Measurements from ENCODE around the gene NUP205.
A peak's percentile ranks its signal among the peaks of the same experiment; 100 is the strongest.
"Not testable (repeated sequence)": the region's sequence is repeated elsewhere in the genome, so short reads cannot be mapped to it uniquely, and the experiment has no call there.

The NUP205 gene

DNA sequence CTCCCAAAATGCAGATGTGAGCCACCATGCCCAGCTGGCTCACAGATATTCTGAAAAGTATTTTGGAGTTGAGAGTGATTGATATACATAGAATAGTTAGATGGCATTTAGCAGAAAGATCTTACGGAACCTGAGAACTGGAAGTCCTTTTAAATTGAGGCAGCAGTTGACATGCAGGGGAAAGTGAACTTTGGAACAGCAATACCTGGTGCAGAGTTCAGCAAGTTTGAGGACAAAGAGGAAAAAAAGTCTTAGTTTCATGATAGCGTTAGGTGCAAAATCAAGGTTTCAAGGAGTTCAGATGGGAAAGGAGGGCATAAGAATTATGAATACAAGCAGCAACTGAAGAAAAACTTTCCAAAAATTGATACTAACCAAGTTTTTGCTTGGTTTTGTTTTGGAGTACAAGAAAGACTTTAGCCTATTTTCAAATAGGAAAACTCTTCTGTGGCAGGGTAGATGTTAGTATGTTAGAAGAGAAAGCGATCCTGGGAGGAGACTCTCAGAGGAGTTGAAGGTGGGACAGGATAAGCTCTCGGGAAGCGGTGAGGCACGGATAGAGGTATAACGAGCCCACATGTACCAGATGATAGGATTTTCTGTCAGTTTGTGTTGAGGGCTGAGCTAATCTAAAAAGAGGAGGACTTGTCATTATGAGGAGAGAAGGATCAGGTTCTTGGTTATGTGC lies 76.6 kb downstream of the NUP205 start:
- DNase-seq = no peak

DNA sequence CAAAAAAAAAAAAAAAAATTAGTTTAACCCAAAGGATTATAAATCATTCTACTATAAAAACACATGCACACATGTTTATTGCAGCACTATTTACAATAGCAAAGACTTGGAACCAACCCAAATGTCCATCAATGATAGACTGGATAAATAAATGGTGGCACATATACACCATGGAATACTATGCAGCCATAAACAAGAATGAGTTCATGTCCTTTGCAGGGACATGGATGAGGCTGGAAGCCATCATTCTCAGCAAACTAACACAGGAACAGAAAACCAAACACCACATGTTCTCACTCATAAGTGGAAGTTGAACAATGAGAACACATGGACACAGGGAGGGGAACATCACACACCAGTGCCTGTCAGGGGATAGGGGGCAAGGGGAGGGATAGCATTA lies 82.0 kb downstream of the NUP205 start:
- DNase-seq = not testable (repeated sequence)

DNA sequence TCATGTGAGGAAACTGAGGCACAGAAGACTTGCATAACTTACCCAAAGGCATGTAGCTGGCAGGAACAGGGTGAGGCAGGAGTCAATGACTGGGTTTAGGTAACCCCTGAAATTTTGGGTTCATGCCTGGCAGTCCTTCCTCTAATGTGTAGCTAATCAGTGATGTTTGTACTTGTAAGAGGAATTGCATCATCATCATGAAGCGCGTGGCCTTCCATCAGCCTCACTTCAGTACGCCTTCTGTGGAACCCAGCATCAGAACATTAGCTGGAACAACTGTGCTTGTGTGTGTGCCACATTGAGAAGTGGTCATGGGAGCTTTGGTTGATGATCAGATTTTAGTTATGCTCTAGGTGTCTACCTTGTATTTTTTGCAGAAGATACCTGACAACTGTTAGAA lies 86.4 kb downstream of the NUP205 start:
- DNase-seq = no peak

DNA sequence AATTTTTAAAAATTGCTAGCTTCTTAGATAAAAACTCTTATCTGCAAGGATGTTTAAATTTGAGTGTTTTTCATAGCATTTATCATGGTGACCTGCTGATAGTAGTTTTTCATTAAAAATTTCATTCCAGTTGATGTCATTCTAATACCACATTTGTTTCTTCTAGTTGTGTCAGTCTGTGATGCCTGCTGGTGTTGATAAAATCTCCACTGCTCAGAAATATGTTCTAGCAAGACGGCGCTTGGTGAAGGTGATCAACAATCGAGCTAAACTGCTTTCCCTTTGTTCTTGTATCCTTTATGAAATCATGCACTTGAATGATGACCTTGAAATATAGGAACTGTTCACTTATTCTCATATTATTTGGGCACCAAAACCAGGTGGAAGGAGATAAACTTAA lies 87.0 kb downstream of the NUP205 start:
- DNase-seq = no peak

DNA sequence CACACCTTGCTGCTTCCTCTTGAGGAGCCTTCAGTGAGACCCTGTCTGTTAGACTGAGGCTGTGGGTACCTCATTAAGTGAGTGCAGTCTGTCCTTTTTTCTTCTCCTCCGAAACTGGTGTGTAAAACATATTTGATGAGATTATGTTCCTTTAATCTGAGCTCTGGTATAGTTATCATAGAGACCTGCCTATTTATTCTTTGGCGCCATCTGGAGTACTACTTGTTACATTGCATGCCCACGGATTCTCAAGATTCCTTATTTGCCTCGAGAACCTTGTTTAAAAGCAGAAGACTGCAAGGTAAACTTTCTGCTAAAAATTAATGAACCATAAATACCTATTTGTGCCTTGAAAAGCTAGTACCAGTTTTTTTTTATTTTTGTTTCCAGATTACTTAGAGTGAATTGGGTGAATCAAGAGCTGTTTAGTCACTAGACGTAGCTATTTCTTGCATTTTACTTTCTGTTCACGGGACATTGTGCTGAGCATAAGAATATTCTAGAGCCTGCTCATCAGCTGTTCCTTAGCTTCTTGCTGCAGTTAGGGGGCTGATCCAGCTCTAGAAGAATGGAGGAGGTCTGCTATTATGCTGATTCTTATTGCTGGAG lies 87.7 kb downstream of the NUP205 start:
- DNase-seq = no peak

DNA sequence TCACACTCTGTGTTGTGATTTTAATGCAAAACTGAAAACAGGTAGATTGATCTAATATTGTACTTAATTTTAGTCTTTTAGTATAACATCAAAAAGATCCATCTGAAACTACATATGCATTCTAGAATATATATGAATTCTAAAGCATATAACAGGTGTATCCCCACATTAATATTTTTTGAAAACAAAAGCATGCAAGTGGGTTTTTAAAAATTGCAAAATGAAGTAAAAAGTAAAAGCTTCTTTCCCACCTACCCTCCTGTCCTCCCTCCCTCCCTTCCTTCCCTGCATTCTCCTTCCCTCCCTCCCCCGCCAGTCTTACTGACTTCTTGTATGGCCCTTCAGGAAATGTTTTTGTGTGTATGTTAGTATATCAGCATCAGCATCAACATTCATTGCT lies 90.0 kb downstream of the NUP205 start:
- DNase-seq = no peak

DNA sequence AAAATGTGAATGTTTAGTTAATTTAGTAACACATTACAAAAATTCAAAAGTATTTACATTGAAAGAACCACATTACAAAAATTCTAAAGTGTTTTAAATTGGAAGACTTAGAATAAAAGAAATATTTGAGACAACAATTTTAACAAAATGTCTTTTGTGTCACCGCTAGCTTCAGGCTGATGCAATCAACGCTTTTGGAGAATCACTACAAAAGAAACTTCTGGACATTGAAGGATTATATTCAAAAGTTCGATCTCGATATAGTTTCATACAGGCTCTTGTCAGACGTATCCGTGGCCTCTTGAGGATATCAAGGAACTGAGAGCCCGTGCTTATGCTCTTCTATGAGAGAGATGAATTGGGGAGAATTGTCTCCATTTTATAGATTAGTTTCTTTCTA lies 90.5 kb downstream of the NUP205 start:
- no peak for DNase-seq

DNA sequence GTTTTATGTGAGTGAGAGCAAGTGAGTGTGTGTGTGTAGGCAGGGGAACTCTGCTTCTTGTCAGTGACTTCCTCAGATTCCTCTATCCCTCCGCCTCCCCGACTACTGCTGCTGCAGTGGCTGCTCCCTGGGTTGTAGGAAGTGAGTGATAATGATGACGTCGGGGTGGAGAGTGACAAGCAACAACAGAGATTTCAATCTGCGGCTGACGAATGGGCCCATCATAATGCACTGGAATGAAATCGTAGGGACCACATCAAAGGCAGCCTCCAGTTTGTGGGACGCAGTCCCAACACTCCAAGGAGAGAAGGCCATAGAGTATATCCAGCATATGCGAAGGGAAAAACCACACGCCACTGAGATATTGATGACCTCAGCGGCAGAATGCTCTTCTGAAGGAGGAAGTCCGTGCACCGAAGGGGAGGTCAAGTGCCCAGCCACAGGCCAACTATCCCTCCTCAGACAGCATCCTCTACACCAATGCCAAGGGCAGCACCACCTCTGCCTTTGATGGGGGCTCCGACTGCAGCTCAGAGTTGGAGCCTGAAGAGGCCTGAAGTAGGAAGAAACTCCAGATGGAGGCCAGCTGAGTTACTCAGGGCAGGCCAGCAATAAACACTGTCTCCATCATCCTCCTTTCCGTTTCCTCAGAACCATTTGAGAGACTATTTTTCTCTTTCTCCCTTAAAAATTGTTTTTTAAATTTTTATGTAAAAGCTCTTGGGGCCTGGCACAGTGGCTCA lies 93.3 kb downstream of the NUP205 start:
- DNase-seq = no peak

DNA sequence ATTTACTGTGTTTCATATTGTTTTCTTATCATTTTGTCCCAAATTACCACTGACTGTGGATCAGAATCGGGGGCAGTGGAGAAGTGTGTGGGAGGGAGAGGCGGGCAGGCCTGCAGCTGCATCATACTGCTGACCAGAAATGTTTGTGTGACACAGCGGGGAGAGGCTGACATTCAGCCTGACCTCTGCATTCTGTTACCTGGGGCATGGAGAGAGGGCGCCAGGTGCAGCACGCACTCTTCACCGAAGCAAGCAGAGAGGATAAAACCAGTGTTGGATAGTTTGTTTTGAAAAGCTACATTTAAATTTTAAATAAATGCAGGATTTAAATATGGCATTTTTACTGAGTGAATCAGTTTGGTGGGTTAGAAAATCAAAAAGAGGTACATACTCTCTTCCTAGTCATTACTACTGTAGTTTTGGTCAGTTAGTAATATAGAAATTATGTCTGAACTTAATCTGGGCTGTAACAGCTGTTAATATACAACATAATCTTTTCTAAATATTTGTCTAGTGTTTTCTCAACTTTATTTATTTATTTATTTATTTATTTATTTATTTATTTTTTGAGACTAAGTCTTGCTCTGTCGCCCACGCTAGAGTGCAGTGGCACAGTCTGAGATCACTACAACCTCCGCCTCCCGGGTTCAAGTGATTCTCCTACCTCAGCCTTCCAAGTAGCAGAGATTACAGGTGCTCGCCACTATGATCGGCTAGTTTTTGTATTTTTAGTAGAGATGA lies 95.8 kb downstream of the NUP205 start:
- DNase-seq = no peak

DNA sequence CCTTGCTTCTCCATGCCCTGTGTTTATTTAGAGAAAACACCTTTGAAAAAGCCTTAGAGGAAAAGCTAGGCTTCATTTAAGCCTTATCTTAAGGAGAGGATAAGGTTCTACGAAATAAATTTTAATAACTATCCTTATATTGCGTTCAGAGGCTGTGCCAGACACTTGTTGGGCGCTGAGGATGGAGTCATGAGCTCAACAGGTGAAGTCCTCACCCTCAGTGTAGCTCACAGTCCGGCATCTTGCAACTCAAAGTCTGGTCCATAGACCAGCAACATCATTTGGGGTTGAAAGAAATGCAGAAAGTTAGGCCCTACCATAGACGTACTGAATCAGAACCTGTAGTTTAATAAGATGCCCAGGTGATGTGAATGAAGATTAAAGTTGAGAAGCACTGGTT lies 100.8 kb downstream of the NUP205 start:
- DNase-seq = no peak

DNA sequence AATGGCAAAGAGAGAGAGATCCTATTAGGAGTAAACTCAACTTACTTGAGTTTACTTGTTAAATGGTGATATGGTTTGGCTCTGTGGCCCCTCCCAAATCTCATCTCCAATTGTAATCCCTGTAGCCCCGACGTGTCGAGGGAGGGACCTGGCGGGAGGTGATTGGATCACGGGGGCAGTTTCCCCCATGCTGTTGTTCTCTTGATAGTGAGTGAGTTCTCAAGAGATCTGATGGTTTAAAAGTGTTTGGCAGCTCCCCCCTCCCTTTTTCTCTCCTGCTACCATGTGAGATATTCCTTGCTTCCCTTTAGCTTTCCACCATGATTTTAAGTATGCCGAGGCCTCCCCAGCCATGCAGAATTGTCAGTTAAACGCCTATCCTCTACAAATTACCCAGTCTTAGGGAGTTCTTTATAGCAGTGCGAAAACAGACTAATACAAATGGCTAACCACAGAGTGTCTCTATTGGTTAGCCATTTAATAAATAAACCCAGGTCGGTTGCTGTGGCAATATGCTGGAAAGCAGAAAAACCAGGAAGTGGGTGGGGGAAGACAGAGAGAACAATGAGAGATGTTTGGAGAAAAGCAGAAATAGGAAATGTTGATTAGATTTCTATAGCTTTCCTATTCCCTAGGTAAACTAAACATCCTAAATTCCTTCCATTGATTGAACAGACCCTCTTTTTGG lies 101.6 kb downstream of the NUP205 start:
- DNase-seq = no peak

DNA sequence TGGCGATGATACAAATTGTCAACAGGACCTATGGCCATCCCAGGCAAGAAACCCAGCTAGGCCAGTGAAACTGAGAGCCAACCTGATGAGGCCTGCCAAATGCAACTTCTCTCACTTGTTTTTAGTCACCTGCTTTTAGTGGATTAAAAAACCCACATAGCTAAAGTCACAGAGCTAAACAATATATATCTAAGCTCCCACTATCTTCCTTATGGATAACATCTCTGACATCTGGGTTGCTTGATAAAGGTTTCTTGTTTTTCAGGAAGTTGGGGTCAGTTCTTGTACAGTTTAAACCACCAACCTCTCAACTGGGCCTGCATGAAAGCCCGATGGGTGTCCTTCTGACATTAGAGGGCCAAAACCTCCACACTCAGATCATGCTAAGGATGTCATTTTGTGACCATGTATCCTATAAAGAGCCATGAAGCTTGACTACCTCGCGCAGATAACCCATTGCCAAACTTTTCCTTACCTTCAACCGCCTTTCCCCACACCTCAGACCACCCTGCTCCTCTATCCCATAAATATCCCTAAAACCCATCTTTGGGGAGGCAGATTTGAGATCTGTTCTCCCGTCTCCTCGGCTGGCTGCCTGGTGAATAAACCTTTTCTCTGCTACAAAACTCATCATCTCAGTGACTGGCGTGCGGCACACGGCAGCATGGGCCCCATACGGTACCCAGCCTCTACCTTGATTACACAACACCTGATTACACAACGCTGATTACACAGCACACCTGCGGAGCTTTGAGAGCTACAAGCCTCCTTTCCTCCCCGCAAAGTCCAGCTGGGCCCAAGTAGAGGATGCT lies 103.8 kb downstream of the NUP205 start:
- no peak for DNase-seq

DNA sequence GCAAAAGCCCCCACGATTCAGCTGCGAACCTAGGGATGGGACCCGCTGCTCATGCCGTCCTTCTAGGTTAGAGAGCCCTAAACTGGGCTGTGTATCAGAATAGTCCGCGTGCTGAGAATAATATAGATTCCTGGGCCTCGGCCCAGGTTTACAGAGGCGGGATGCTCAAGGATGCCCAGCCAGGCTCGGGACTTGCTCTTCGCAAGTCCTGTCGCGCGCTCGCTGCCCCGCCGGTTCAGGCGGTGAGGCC lies 104.3 kb downstream of the NUP205 start:
- no peak for DNase-seq

DNA sequence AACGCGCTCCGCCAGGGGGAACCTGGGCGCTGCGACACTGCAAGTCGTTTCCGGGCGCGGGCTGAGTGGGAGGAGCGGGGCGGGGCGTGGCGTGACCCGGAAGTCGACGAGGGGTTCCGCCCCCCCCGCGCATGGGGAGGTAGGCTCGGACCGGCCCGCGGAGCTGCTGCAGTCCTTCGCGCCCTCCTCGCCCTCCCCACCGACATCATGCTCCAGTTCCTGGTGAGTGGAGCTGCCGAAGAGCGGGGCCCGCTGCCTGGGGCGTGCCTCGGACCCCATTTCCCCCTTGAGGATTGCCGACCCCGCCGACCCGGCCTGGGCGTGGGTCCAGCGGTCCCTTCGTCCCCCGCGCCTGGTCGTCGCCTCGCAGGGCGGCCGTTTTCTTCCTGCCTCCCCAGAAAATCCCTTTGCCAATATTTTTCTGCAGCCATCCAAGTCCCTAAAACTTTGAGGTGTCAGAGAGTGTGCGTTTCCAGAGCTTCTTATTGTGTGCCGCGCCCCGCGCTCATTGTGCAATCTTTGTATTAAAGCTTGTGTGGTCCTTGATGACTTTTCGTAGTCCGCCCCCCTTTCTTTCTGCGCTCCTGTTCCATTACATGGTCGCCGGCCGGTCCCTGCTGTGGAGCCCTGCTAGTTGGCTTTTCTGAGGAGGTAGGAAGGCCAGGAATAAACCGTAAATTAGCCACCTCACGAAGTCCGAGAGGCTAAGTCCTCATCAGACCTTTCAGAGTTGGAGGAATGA lies 104.8 kb downstream of the NUP205 start, which contains the start of gene STMP1:
Gene STMP1, plus strand, starts transcription at position 142 of the 742 bp plus-strand sequence.
- DNase-seq = peak; percentile 93

DNA sequence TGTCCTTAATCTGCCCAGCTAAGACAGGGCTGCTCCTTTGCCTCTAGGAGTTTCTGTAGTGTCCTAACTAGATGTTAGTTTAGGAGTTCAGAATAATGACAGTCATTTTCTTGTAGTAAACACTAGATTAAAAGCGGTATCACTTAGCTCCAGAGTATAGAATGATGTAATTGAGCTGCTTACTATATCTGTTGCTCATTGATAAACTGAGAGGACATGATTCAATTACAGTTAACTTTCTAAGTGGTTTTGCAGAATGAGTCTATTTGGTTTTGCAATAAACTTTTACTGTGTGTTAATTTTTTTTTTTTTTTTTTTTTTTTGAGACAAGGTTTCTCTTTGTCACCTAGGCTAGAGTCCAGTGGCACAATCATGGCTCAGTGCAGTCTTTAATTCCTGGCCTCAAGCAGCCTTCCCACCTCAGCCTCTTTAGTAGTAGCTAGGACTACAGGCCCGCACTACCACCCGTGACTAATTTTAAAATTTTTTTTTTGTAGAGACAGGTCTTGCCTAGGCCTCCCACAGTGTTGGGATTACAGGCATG lies 106.4 kb downstream of the NUP205 start:
- DNase-seq = no peak

DNA sequence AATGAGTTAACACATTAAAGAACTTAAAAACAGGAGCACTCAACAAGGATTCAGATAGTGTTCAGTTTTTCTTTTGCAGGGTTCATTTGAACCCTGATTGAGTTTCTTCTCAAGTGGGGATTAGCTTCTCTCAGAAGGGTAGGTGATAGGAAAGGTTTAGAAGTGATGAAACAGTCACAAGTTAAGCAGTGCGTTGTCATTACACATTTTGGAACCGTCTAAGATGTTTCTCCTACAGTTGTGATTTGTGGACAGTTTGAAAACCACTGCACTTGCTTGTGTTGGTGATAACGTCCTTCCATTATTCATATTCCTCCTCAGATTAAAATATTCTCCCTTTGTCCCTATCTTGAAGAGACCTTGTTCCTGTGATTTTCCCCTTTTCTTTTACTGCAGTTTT lies 107.3 kb downstream of the NUP205 start:
- no peak for DNase-seq

DNA sequence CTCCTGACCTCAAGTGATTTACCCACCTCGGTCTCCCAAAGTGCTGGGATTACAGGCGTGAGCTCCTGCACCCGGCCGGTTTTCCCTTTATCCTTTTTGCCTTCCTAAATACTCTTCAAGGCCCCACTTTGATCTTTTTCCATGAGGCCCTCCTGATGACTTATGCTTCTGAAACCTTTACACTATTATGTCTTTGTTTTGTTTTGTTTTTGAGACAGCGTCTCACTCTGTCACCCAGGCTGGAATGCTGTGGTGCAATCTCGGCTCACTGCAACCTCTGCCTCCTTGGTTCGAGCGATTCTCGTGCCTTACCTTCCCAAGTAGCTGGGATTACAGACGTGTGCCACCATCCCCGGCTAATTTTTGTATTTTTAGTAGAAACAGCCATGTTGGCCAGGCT lies 108.4 kb downstream of the NUP205 start:
- no peak for DNase-seq

DNA sequence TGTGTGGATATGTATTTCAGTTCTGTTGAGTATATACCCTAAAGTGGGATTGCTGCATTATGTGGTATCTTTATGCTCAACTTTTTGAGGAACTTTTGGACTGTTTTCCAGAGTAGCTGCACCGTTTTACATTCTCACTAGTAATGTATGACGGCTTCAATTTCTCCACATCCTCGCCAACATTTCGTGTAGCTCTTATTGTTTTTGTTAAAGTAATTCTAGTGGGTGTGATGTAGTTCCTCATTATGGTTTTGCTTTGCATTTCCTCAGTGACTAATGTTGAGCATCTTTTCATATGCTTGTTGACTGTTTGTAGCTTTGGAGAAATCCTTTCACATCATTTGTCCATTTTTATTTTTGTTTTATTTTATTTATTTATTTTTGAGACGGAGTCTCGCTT lies 109.1 kb downstream of the NUP205 start:
- no peak for DNase-seq

DNA sequence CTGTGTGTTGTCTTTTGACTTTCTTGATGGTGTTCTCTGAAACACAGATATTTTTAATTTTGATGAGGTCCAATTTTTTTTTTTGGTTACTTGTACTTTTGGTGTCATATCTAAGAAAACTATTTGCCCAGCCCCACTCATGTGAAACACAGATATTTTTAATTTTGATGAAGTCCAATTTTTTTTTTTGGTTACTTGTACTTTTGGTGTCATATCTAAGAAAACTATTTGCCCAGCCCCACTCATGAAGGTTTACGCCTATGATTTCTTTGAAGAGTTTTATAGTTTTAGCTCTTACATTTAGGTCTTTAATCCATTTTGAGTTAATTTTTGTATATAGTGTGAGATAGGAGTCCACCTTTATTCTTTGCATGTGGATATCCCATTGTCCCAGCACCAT lies 109.9 kb downstream of the NUP205 start:
- not testable (repeated sequence) for DNase-seq

DNA sequence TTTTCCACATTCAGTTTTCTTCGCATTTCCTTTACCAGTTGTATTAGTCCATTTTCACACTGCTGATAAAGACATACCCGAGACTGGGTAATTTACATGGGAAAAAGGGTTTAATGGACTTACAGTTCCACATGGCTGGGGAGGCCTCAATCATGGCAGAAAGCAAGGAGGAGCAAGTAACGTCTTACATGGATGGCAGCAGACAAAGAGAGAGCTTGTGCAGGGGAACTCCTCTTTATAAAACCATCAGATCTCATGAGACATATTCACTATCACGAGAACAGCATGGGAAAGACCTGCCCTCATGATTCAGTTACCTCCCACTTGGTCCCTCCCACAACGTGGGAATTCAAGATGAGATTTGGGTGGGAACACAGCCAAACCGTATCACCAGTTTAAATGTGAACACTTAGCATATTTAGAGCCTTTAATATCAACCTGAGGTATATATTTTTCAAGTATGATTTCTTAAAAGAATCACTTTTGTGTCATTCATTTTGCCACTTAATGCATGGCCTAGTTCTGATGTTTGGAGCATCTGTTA lies 111.2 kb downstream of the NUP205 start:
- DNase-seq = not testable (repeated sequence)

DNA sequence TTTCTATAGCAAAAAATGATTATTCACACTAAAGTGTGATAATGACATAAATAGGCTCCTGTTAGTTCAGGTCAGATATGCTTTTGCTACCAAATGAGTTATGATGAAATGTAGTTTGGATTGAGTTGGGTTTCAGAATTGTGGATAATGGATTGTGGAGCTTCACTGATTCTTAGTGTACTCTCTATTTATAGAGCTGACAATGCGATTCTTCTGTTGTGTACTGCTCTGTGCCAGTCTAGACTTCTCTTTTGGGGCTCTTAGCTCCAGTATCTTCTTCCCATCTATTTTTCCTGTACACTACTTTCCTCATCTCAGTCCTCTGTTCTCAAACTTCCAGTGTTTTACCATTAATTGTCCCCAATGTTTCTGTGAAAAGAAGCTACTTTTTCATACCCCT lies 112.1 kb downstream of the NUP205 start:
- DNase-seq = no peak

Measured in CD4-positive, alpha-beta T cell treated with Interleukin-15 for 1 hour (primary cell).